HG03521 (cell line): ENCODE results near the gene KCNJ18.
"Not testable (repeated sequence)": the region's sequence is repeated elsewhere in the genome, so short reads cannot be mapped to it uniquely, and the experiment has no call there.

ENCODE experiments used
- ATAC-seq: cut with Tn5 transposase; IDR thresholded peaks from one replicate; pipeline ENCODE4 v1.9.1; 2021; ENCODE audit warnings: mild to moderate bottlenecking, moderate library complexity; ENCODE audit not compliant: unreplicated experiment

The KCNJ18 gene

DNA sequence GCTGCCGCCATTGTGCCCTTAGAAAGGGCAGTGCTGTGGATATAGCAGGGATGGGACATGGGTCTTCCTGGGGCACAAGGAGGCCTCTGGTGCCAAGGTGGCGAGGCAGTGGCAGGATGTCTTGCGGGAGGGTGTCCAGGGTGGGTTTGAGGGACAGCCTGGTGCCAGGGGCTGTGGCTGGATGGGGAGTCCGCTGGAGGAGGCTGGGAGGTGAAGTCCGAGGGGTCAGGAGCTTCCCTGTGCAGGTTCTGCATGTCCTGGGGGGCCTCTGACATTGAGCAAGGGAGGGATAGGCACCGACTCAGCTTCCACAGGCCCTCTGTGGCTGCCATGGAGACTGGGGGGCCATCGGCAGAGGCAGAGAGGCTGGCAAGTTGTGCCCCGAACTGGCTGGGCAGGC is 9.7 kb downstream of the KCNJ18 start:
- not testable (repeated sequence) for ATAC-seq

- ATAC-seq, result not testable (repeated sequence)
These were observed 10.2 kb downstream of the KCNJ18 start for GRCh38 chr17:21702521-21702920.

GRCh38 chr17:21702940-21703640 is 10.8 kb downstream of the KCNJ18 start:
- not testable (repeated sequence) for ATAC-seq

- ATAC-seq, result not testable (repeated sequence)
These were observed 11.9 kb downstream of the KCNJ18 start for GRCh38 chr17:21703891-21704872.

GRCh38 chr17:21705021-21705601 is 12.8 kb downstream of the KCNJ18 start:
- no peak for ATAC-seq

GRCh38 chr17:21705746-21706145 is 13.4 kb downstream of the KCNJ18 start:
- not testable (repeated sequence) for ATAC-seq

DNA sequence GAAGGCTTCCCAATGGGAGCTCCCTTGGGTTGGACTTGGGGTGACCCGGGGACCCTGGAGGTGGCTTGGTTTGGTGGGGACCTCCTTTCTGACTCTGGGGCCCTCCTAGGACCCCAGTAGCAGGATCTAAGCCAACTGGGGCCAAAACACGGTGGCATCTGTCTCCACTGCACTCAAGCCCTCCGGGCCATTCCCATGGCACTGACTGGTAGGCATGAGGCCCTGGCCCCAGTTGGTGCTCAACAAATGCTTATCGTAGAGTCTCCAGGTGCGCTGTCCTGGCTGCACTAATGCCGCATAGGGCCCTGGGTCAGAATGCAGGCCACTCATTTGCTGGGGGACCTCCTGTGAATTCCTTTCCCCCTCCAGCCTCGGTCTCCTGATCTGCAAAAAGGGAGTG is 14.2 kb downstream of the KCNJ18 start:
- ATAC-seq, result not testable (repeated sequence)

DNA sequence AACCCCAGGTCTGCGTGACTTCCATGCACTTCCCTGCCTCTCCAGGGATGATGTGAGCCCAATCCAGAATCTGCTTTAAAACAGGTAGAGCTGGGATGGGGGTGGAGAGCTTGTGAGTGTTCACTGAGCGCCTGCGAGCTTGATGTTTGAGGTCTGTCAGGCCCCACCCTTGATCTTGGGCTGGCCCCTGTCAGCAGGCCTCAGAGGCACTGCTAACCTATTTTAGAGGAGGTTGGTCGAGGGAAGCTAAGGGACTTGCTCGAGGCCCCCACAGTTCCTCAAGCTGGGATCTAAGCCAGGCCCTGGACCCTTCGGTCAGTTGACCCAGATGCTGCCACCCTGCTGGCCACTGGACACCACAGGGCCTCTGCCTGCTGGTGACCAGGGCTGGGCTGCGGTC is 14.8 kb downstream of the KCNJ18 start:
- ATAC-seq, result not testable (repeated sequence)

DNA sequence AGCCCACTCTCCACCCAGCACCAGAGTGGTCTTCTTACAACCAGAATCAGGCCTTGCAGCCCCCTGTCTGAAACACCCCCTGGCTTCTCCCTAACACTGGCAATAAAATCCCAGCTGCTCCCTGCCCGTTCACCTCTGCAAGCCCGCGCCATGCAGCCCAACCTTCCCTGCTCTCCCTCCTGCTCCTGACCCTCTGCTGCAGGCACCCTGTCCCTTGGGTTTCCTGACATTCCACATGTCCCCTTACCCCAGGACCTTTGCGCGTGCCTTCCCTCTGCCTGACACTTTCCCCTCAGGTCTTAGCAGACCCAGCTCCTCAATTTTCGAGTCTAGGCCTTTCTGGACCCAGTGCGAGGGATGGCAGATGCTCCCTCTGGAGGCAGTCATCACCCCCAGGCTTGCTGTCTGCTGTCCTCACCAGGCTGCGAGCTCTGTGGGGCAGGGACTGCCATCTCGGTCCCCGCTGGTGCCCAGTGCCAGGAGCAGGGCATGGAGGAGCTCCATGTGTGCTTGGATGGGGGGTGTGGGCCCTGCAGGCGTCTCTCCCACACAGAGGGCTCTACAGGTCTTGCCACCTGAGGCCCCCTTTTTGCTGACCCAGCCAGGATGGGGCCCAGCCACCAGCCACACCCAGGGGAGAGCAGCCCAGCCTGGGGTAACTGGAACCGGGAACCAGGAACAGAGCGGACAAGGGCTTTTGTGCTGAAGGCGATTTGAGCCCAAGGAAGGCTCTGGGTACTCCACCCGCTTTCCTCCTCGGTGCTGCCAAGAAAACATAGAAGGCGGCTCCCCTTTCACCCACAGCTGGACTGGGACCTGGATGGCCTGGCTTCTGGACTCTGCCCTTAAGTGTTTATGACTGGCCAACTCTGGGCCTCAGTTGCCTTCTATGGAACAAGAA is 15.6 kb downstream of the KCNJ18 start:
- ATAC-seq, result not testable (repeated sequence)

GRCh38 chr17:21708612-21709535 is 16.6 kb downstream of the KCNJ18 start:
- not testable (repeated sequence) for ATAC-seq

GRCh38 chr17:21709994-21710393 is 17.7 kb downstream of the KCNJ18 start:
- not testable (repeated sequence) for ATAC-seq

DNA sequence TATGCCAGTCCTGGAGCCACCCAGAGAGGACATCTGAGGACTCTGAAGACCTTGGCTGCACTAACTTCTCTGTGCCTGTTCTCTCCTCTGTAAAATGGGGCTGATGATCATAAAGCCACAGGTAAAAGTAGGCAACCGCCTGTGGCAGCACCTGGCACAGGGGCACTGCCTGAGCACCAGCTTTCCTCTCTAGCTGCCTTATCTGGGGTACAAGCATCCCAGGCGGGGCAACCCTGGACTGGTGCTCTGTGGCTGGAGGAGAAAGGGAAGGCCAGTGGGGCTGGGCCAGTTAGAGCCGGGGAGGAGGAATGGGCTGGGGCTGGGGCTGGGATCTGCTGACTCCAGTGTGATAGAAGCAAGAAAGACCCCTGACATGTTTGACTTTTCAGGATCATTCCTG is 18.2 kb downstream of the KCNJ18 start:
- not testable (repeated sequence) for ATAC-seq

GRCh38 chr17:21711182-21711581 is 18.9 kb downstream of the KCNJ18 start:
- no peak for ATAC-seq

DNA sequence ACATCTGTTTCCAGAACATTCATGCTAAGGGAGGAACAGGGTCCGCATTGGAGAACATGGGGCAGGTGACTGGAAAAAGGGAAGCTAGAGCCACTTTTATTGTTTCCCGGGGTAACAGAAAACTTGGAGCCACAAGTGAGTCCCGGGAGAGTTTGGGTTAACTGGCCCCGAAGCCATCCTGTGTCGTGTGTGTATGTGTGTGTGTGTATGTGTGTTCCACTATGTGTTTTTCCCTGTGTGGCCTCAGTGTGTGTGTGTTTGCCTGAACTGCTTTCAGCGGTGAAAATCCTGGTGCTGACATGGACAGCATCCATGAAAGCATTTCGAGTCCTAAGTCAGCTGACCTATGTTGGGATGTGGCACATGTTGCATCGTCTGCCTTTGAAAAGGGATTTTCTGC is 20.7 kb downstream of the KCNJ18 start:
- not testable (repeated sequence) for ATAC-seq

- not testable (repeated sequence) for ATAC-seq
These were observed 21.3 kb downstream of the KCNJ18 start for GRCh38 chr17:21713631-21714030.

GRCh38 chr17:21714676-21715075 is 22.4 kb downstream of the KCNJ18 start:
- ATAC-seq, result not testable (repeated sequence)

DNA sequence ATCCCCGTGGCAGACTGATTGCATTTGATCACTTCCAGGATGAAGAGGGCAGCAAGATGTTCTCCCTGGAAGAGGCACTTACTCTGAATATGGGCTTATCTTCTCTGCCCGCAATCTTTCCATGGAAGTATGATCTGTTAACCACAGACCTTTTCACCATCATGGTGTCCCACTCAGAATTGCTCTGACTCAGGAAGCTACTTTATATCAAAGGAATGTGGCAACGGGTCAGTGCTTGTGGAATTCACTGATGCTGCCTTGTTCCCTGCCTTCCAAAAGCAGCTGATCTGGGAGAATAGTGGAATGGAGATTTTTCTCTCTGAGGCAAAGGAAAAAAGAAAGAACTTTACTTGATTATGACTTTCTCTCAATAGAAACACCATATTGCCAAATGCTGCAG is 23.6 kb downstream of the KCNJ18 start:
- not testable (repeated sequence) for ATAC-seq

GRCh38 chr17:21718971-21719370 is 26.6 kb downstream of the KCNJ18 start:
- ATAC-seq, result not testable (repeated sequence)
